Left lung (tissue), 10 donors: ENCODE measurements around the gene RAB27A. TPM values are rescaled to one million over a fixed set of nuclear protein-coding genes. Genes with fewer than 3 reads are reported as not detected.
A peak's percentile ranks its signal among the peaks of the same experiment; 100 is the strongest.

ENCODE experiments used
- ATAC-seq: fragments of 200-7000 bp; cut with Tn5 transposase; one replicate; pipeline ENCODE4 v1.9.1; 2020; ENCODE audit warnings: moderate library complexity
- DNase-seq, 4 donors: peaks; one replicate each; pipeline ENCODE4 v3.0.0-alpha.2; 2013 to 2020
- H3K27ac ChIP-seq, 2 donors: fragments of 200-600 bp; sonication (generic) in 1 of 2; one replicate each; pipeline versions ENCODE4 v1.5.0 to v1.8.0; 2020 to 2021
- H3K27me3 ChIP-seq, 2 donors: fragments of 200-600 bp; sonication (generic) in 1 of 2; one replicate each; pipeline versions ENCODE4 v1.5.0 to v1.8.0; 2020 to 2021
- H3K36me3 ChIP-seq, 2 donors: fragments of 200-600 bp; sonication (generic) in 1 of 2; one replicate each; pipeline versions ENCODE4 v1.5.0 to v1.8.0; 2020 to 2021
- H3K4me1 ChIP-seq, 2 donors: fragments of 200-600 bp; one replicate each; pipeline ENCODE4 v1.8.0; 2021
- H3K4me3 ChIP-seq, 2 donors: fragments of 200-600 bp; sonication (generic) in 1 of 2; one replicate each; pipeline versions ENCODE4 v1.5.0 to v1.8.0; 2020 to 2021; ENCODE audit warnings: mild to moderate bottlenecking in 1 of 2
- H3K9me3 ChIP-seq, 2 donors: fragments of 200-600 bp; sonication (generic) in 1 of 2; one replicate each; pipeline versions ENCODE4 v1.5.0 to v1.8.0; 2020 to 2021
- CTCF ChIP-seq, 2 donors: fragments of 200-600 bp; sonication (generic) in 1 of 2; IDR thresholded peaks; one replicate each; pipeline versions ENCODE4 v1.5.0 to v1.8.0; 2021; ENCODE audit warnings: antibody characterized with exemption in 2 of 2
- intact Hi-C, 2 donors: fragments of 100-400 bp; cut with DNase I; formaldehyde crosslinking; loops; one replicate each; pipeline versions ENCODE4 v1.11.2 to v1.14.2; 2022
- polyA plus RNA-seq, 6 donors: library from polyadenylated mRNA; unstranded; fragments of 120-200 nt; gene quantifications; one replicate each; pipeline ENCODE4 v1.2.1, GENCODE V29; 2013; ENCODE audit not compliant: insufficient read length in 6 of 6
- total RNA-seq, 2 donors: library from RNA; stranded (reverse); fragmentation: NEBNext Ultra II Directional; extraction: Animal tissue kit (Norgen Biotek cat#: 25700); gene quantifications; one replicate each; pipeline ENCODE4 v1.2.1, GENCODE V29; 2021
- donor health status: DM: no; HTN: yes; CAD: no.
- donor health status: DM: no; HTN: no; CAD: no.

Gene RAB27A
- total and polyA plus RNA-seq, 8 donors: 29.6 to 85.7 (median 40.9) TPM

GRCh38 chr15:55238877-55239276, 50.7 kb downstream of the RAB27A start:
- Histone ChIP-seq H3K27me3 (no peaks in the 10 kb centered on the region), H3K4me1 (peaks cover 0 to 34% of the 10 kb centered on the region in 2 donors), H3K27ac (no peak overlapping the region), H3K4me3 (no peak overlapping the region), H3K36me3 (peaks cover 0 to 8% of the 10 kb centered on the region in 2 donors), H3K9me3 (no peaks in the 10 kb centered on the region)
- no peak for DNase-seq
- ATAC-seq: no peak
- intact Hi-C loops: no loop called here
- no peak for TF ChIP-seq CTCF (IDR thresholded peaks at IDR 0.05)

GRCh38 chr15:55237219-55238130, 52.1 kb downstream of the RAB27A start:
- Histone ChIP-seq H3K27me3 (no peaks in the 10 kb centered on the region), H3K4me1 (peaks cover 0 to 32% of the 10 kb centered on the region in 2 donors), H3K9me3 (no peaks in the 10 kb centered on the region), H3K36me3 (peaks cover 0 to 22% of the 10 kb centered on the region in 2 donors), H3K27ac (no peak overlapping the region), H3K4me3 (no peak overlapping the region)
- DNase-seq (no peak), ATAC-seq (peak; percentile 54)
- intact Hi-C loops: no loop called here
- no peak for TF ChIP-seq CTCF (IDR thresholded peaks at IDR 0.05)

DNA sequence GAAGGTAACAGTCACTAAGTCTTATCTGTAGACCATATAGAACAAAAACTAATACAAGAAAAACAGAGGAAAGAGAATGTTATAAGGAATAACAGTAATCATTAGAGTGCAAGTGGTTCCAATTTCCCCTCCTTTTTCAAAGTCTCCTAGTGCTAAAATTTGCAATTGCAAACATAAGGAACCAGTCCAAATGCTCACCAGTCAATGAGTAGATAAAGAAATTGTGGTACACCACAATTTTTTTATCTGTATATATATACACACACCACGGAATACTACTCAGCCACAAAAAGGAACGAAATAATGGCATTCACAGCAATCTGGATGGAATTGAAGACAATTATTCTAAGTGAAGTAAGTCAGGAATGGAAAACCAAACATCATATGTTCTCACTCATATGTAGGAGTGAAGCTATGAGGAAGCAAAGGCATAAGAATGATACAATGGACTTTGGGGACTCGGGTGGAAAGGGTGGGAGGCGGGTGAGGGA, 54.0 kb downstream of the RAB27A start:
- intact Hi-C loops: no loop called here
- H3K27ac ChIP-seq: no peak overlapping the region
- no peaks in the 10 kb centered on the region for H3K9me3 ChIP-seq
- H3K4me3 ChIP-seq: no peak overlapping the region
- TF ChIP-seq CTCF (IDR thresholded peaks at IDR 0.05): no peak
- peaks cover 0 to 29% of the 10 kb centered on the region in 2 donors for H3K36me3 ChIP-seq
- H3K27me3 ChIP-seq: no peaks in the 10 kb centered on the region
- peaks cover 0 to 15% of the 10 kb centered on the region in 2 donors for H3K4me1 ChIP-seq
- no peak for DNase-seq
- no peak for ATAC-seq

DNA sequence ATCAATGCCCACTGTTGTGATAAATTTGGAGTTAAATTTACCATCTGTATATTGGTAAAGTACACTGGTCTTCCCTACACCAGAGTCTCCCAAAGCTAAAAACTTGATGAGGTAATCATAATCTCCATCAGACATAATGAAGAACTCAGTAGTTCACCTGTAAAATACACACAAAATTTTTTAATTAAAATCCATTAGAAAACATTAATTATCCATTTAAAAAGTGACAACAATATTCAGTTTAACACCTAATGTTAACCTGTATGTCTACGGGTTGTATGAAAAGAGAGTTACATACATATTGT, 54.9 kb downstream of the RAB27A start:
- H3K36me3 ChIP-seq: peaks cover 0 to 29% of the 10 kb centered on the region in 2 donors
- no peak for ATAC-seq
- no peak overlapping the region for H3K27ac ChIP-seq
- H3K4me3 ChIP-seq: no peak overlapping the region
- no peaks in the 10 kb centered on the region for H3K9me3 ChIP-seq
- H3K4me1 ChIP-seq: peaks cover 0 to 13% of the 10 kb centered on the region in 2 donors
- intact Hi-C loops: no loop called here
- TF ChIP-seq CTCF (IDR thresholded peaks at IDR 0.05): no peak
- H3K27me3 ChIP-seq: no peaks in the 10 kb centered on the region
- no peak for DNase-seq

- ATAC-seq (no peak), DNase-seq (no peak)
- Histone ChIP-seq H3K36me3 (peaks cover 0 to 31% of the 10 kb centered on the region in 2 donors), H3K27ac (no peak overlapping the region), H3K27me3 (no peaks in the 10 kb centered on the region), H3K9me3 (no peaks in the 10 kb centered on the region), H3K4me3 (no peak overlapping the region), H3K4me1 (peaks cover 0 to 13% of the 10 kb centered on the region in 2 donors)
- TF ChIP-seq CTCF (IDR thresholded peaks at IDR 0.05): no peak
- intact Hi-C loops: no loop called here
Observed at GRCh38 chr15:55234104-55234799, 55.4 kb downstream of the RAB27A start.
